GM21447 (cell line): ENCODE measurements around the gene WNT16.
A peak's percentile ranks its signal among the peaks of the same experiment; 100 is the strongest.
"Not testable (repeated sequence)": the region's sequence is repeated elsewhere in the genome, so short reads cannot be mapped to it uniquely, and the experiment has no call there.

Experiments used
- ATAC-seq: cut with Tn5 transposase; IDR thresholded peaks from one replicate; pipeline ENCODE4 v1.9.1; 2021; ENCODE audit not compliant: unreplicated experiment

WNT16 gene

GRCh38 chr7:121328508-121329190 lies at the start of gene WNT16:
TSS of gene WNT16 (plus strand) at chr7:121329000. CDS start at chr7:121329293, 293 bp downstream.
- peak; percentile 12 for ATAC-seq

GRCh38 chr7:121279060-121279620 lies 49.7 kb upstream of the WNT16 start:
- ATAC-seq: no peak

- ATAC-seq: no peak
Measured at GRCh38 chr7:121279822-121280221, 49.0 kb upstream of the WNT16 start.

GRCh38 chr7:121280656-121281055 lies 48.1 kb upstream of the WNT16 start:
- no peak for ATAC-seq

- ATAC-seq: no peak
Measured at GRCh38 chr7:121282129-121282528, 46.7 kb upstream of the WNT16 start.

- no peak for ATAC-seq
Measured at GRCh38 chr7:121285066-121285667, 43.6 kb upstream of the WNT16 start.

GRCh38 chr7:121286186-121286585 lies 42.6 kb upstream of the WNT16 start:
- ATAC-seq: no peak

- no peak for ATAC-seq
Measured at GRCh38 chr7:121286742-121287734, 41.8 kb upstream of the WNT16 start.

- no peak for ATAC-seq
Measured at GRCh38 chr7:121288894-121289293, 39.9 kb upstream of the WNT16 start.

- ATAC-seq: not testable (repeated sequence)
Measured at GRCh38 chr7:121289930-121290329, 38.9 kb upstream of the WNT16 start.

- ATAC-seq: no peak
Measured at GRCh38 chr7:121294448-121294992, 34.3 kb upstream of the WNT16 start.

GRCh38 chr7:121297843-121298242 lies 31.0 kb upstream of the WNT16 start:
- ATAC-seq: no peak

GRCh38 chr7:121298831-121299239 lies 30.0 kb upstream of the WNT16 start:
- no peak for ATAC-seq

- no peak for ATAC-seq
Measured at GRCh38 chr7:121300685-121301420, 27.9 kb upstream of the WNT16 start.

GRCh38 chr7:121301446-121302213 lies 27.2 kb upstream of the WNT16 start:
- no peak for ATAC-seq

- ATAC-seq: peak; percentile 93
Measured at GRCh38 chr7:121302214-121302745, 26.5 kb upstream of the WNT16 start.

GRCh38 chr7:121303422-121304101 lies 25.2 kb upstream of the WNT16 start:
- no peak for ATAC-seq

- no peak for ATAC-seq
Measured at GRCh38 chr7:121304102-121304658, 24.6 kb upstream of the WNT16 start.
